HG03097 (cell line): ENCODE measurements around the gene LARP4B.

ENCODE experiments used
- ATAC-seq: cut with Tn5 transposase; IDR thresholded peaks from one replicate; pipeline ENCODE4 v1.9.1; 2021; ENCODE audit not compliant: unreplicated experiment, low FRiP score

Gene LARP4B

GRCh38 chr10:839550-840205 is 91.8 kb downstream of the LARP4B start:
- no peak for ATAC-seq

GRCh38 chr10:836782-837181 is 94.7 kb downstream of the LARP4B start:
- ATAC-seq, result no peak

- ATAC-seq, result no peak
These were observed 97.0 kb downstream of the LARP4B start for GRCh38 chr10:834493-834892.

GRCh38 chr10:829241-829640 is 102.3 kb downstream of the LARP4B start:
- no peak for ATAC-seq

GRCh38 chr10:828191-828590 is 103.3 kb downstream of the LARP4B start:
- ATAC-seq, result no peak

GRCh38 chr10:824946-825345 is 106.6 kb downstream of the LARP4B start:
- ATAC-seq, result no peak

GRCh38 chr10:824497-824896 is 107.0 kb downstream of the LARP4B start:
- no peak for ATAC-seq

GRCh38 chr10:822661-823367 is 108.7 kb downstream of the LARP4B start:
- no peak for ATAC-seq

- ATAC-seq, result no peak
These were observed 109.3 kb downstream of the LARP4B start for GRCh38 chr10:822197-822596.

- no peak for ATAC-seq
These were observed 110.2 kb downstream of the LARP4B start for GRCh38 chr10:821322-821721.

- ATAC-seq, result no peak
These were observed 111.7 kb downstream of the LARP4B start for GRCh38 chr10:819816-820215.

- no peak for ATAC-seq
These were observed 112.2 kb downstream of the LARP4B start for GRCh38 chr10:819326-819725.

- no peak for ATAC-seq
These were observed 112.8 kb downstream of the LARP4B start for GRCh38 chr10:818526-819220.

- no peak for ATAC-seq
These were observed 113.5 kb downstream of the LARP4B start for GRCh38 chr10:818010-818409.

- ATAC-seq, result no peak
These were observed 114.1 kb downstream of the LARP4B start for GRCh38 chr10:817371-817770.

- ATAC-seq, result no peak
These were observed 114.5 kb downstream of the LARP4B start for GRCh38 chr10:816958-817357.

- ATAC-seq, result no peak
These were observed 115.4 kb downstream of the LARP4B start for GRCh38 chr10:816091-816477.

- no peak for ATAC-seq
These were observed 116.0 kb downstream of the LARP4B start for GRCh38 chr10:815338-816090.

GRCh38 chr10:814536-815302 is 116.8 kb downstream of the LARP4B start:
- ATAC-seq, result no peak

GRCh38 chr10:813286-813685 is 118.2 kb downstream of the LARP4B start:
- ATAC-seq, result no peak
